Lower leg skin (tissue), 3 donors: Measurements from ENCODE around the gene OXTR.

Experiments used
- CTCF ChIP-seq, 3 donors: fragments of 450-650 bp; IDR thresholded peaks; one replicate each; pipeline ENCODE4 v1.5.1; 2016; ENCODE audit warnings: antibody characterized with exemption in 3 of 3, mild to moderate bottlenecking in 3 of 3, moderate library complexity in 2 of 3
- POLR2A ChIP-seq, 2 donors: fragments of 450-650 bp; IDR thresholded peaks; one replicate each; pipeline ENCODE4 v1.6.1; 2016 to 2017; ENCODE audit warnings: antibody characterized with exemption in 2 of 2, mild to moderate bottlenecking in 1 of 2, moderate library complexity in 1 of 2

DNA sequence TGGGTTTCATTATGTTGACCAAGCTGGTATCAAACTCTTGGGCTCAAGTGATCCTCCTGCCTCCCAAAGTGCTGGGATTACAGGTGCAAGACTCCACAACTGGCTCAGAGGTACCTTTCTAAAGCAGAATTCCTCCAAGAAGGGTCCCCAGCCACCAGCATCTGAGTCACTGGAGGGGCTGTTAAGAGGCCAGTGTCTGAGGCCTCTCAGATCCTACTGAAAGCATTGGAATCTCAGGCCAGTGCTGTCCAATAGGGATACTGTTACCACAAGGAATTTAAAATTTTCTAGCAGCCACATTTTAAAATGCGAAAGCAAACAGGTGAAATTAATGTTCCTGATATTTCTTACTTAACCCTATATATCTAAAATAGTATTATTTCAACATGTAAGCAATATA, 34.5 kb downstream of the OXTR start:
- no peak for TF ChIP-seq CTCF (IDR thresholded peaks at IDR 0.05)
- no peak for TF ChIP-seq POLR2A (IDR thresholded peaks at IDR 0.05)
